GM12878 (cell line): ENCODE results near the gene DMRTC2.

Experiments
- HDAC2 ChIP-seq: fragments of 200-600 bp; sonication (generic); IDR thresholded peaks from 2 replicates; pipeline ENCODE4 v1.6.1; 2017
- JUND ChIP-seq: IDR thresholded peaks from 2 replicates; pipeline ENCODE4 v1.6.1; 2012; ENCODE audit warnings: low read depth, mild to moderate bottlenecking, low read length, improper control_type of control experiment, moderate library complexity
- POLR2A ChIP-seq: IDR thresholded peaks from 2 replicates; pipeline ENCODE4 v1.6.1; 2011; ENCODE audit warnings: low read depth, mild to moderate bottlenecking, low read length
- YY1 ChIP-seq: IDR thresholded peaks from 2 replicates; pipeline ENCODE4 v1.6.1; 2011; ENCODE audit warnings: low read depth, mild to moderate bottlenecking, low read length
- ZBTB33 ChIP-seq: fragments of 450-650 bp; IDR thresholded peaks from 2 replicates; pipeline ENCODE4 v1.6.1; 2017; ENCODE audit warnings: mild to moderate bottlenecking

GRCh38 chr19:41853768-41854167 lies 8.9 kb downstream of the DMRTC2 start:
- TF ChIP-seq YY1 (no peak), HDAC2 (no peak), ZBTB33 (no peak), POLR2A (no peak), JUND (no peak)
